ENCODE measurements around the gene SLC5A2.

DNA sequence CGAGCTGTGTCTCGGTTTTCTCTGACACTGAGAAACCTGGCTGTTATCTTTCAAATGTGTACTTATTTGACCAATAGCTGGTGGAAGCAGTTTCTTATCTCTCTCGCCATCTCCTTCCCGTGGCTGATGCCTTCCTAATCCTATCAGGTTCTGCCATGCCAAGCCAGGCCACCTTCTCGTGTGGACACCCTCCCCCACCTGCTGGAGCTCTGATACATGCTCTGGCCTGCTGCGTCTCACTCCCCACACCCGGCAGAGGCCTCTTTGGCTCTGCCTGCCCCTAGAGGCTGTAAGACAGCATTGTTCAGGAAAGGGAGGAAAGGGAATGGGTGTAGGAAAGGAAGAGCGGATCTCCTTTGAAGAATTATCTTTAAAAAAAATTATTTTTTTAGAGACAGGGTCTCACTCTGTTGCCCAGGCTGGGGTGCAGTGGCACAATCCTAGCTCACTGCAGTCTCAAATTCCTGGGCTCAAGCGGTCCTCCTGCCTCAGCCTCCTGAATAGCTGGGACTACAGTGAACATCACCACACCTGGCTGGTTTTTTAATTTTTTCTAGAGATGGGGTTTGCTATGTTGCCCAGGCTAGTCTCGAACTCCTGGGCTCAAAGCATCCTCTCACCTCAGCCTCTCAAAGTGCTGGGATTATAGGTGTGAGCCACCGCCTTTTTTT is 31.1 kb upstream of the SLC5A2 start:
- TF ChIP-seq, protein P1, sequence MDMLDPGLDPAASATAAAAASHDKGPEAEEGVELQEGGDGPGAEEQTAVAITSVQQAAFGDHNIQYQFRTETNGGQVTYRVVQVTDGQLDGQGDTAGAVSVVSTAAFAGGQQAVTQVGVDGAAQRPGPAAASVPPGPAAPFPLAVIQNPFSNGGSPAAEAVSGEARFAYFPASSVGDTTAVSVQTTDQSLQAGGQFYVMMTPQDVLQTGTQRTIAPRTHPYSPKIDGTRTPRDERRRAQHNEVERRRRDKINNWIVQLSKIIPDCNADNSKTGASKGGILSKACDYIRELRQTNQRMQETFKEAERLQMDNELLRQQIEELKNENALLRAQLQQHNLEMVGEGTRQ (IDR thresholded peaks at IDR 0.05): no peak
- peak; percentile 29; the same call in 1 of the 3 replicates for TF ChIP-seq CTCF (IDR thresholded peaks at IDR 0.05)
- TF ChIP-seq MAZ (IDR thresholded peaks at IDR 0.05; ENCODE audit: borderline replicate concordance, low read depth, low read length): no peak
- no peak for TF ChIP-seq EP300 (IDR thresholded peaks at IDR 0.05)
- TF ChIP-seq EHF (CRISPR knock-in tag; IDR thresholded peaks at IDR 0.05): no peak
- no peak for TF ChIP-seq JUNB (IDR thresholded peaks at IDR 0.05)
- TF ChIP-seq POLR2AphosphoS2 (conservative IDR thresholded peaks at IDR 0.05; ENCODE audit: low read length): no peak
- no peak for TF ChIP-seq BCL3 (IDR thresholded peaks at IDR 0.05)
- peak; percentile 57; the same call in 1 of the 2 replicates for TF ChIP-seq MYC (IDR thresholded peaks at IDR 0.05; ENCODE audit: borderline replicate concordance, low read length)
